Fibroblast of pulmonary artery (primary cell): ENCODE data around the gene RBM5.

ENCODE experiments used
- DNase-seq: peaks from one replicate; pipeline ENCODE4 v3.0.0-alpha.2; 2010; ENCODE audit warnings: low read depth
- H3K4me3 ChIP-seq: replicated peaks from 2 replicates; pipeline ENCODE4 v1.5.1; 2011; ENCODE audit warnings: low read depth, mild to moderate bottlenecking, control low read depth, low read length, moderate library complexity
- CTCF ChIP-seq: IDR thresholded peaks from 2 replicates; pipeline ENCODE4 v1.5.1; 2011; ENCODE audit warnings: mild to moderate bottlenecking, control low read depth, low read length, inconsistent platforms; ENCODE audit errors: missing control alignments

The RBM5 gene

GRCh38 chr3:50121072-50122032 is 32.6 kb downstream of the RBM5 start:
- TF ChIP-seq CTCF, result peak; percentile 75
- DNase-seq, result peak; percentile 87
- H3K4me3 ChIP-seq, result no peak overlapping the region

DNA sequence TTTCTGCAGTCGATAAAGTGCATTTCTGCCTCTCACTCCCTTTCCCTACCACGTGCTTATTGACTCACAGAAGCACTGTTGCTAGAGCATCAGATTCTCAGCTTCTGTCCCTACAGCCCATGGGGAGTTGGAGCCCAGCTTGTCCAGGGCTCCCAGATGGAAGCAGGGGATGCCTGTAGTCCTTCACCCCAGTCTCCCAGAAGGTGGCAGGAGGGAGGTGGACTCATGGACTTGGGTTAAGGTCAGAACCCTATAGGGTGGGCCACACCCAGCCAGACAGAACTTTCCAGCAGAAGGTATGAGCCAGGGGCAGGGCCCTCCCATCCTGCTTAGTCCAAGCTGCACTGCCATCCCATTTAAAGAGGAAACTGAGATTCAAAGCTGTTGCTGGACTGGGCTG is 33.4 kb downstream of the RBM5 start:
- DNase-seq, result no peak
- no peak overlapping the region for H3K4me3 ChIP-seq
- no peak for TF ChIP-seq CTCF

- DNase-seq, result no peak
- H3K4me3 ChIP-seq, result no peak overlapping the region
- TF ChIP-seq CTCF, result no peak
Measured at GRCh38 chr3:50122661-50123391, 34.1 kb downstream of the RBM5 start.

GRCh38 chr3:50123394-50124051 is 34.8 kb downstream of the RBM5 start:
- no peak for DNase-seq
- H3K4me3 ChIP-seq, result no peak overlapping the region
- TF ChIP-seq CTCF, result no peak

- no peak for TF ChIP-seq CTCF
- DNase-seq, result no peak
- no peak overlapping the region for H3K4me3 ChIP-seq
Measured at GRCh38 chr3:50124052-50124799, 35.5 kb downstream of the RBM5 start.

DNA sequence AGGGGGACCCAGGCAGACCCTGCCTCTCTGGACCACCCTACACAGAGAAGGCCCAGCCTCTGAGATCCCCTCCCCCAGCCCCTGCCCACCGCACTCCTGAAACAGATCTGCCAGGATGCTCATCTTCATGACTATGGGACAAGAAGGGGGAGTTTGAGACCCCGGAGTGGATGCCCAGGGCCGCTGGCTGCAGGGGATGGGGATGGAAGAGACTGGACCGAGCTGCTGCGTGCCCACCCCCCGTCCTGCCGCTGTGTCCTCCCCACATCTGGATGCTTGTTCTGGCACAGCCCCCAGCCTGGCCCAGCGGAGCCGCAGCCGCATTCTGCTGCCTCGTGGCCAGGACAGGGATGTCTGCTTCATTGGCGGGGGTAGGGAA is 36.1 kb downstream of the RBM5 start:
- no peak for DNase-seq
- H3K4me3 ChIP-seq, result no peak overlapping the region
- TF ChIP-seq CTCF, result no peak
